Right renal pelvis (tissue), 4 donors: ENCODE measurements around the gene DCHS2. TPM values are rescaled to one million over a fixed set of nuclear protein-coding genes. Genes with fewer than 3 reads are reported as not detected.

Experiments
- DNase-seq, 4 donors: peaks; one replicate each; pipeline ENCODE4 v3.0.0-alpha.2; 2013; ENCODE audit warnings: low read depth in 4 of 4, low spot score in 3 of 4, missing footprints in 1 of 4
- polyA plus RNA-seq, 4 donors: library from polyadenylated mRNA; unstranded; fragments of 120-200 nt; gene quantifications; one replicate each; pipeline ENCODE4 v1.2.1, GENCODE V29; 2013; ENCODE audit not compliant: insufficient read length in 4 of 4

The DCHS2 gene
- polyA plus RNA-seq, 4 donors, result 4.8 to 8.1 (median 5.7) TPM

DNA sequence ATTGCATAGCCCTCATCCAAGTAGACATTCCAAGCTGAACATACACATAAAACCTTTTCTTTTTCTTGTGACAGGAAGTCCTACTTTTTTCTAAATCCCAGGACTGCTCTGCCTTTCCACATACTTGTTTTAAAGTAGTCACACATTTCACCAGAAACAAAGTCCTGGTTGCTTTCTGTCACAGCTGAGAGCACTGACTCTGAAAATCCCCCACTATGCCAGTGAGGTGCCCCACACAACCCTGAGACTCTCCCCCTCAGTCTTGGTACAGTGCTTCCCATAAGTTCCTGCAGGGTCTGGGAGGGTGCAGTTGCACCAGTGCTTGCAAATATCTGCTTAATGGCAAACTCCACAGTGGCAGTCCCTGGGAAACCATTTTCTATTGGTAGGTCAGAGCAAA is 84.2 kb downstream of the DCHS2 start:
- no peak for DNase-seq

DNA sequence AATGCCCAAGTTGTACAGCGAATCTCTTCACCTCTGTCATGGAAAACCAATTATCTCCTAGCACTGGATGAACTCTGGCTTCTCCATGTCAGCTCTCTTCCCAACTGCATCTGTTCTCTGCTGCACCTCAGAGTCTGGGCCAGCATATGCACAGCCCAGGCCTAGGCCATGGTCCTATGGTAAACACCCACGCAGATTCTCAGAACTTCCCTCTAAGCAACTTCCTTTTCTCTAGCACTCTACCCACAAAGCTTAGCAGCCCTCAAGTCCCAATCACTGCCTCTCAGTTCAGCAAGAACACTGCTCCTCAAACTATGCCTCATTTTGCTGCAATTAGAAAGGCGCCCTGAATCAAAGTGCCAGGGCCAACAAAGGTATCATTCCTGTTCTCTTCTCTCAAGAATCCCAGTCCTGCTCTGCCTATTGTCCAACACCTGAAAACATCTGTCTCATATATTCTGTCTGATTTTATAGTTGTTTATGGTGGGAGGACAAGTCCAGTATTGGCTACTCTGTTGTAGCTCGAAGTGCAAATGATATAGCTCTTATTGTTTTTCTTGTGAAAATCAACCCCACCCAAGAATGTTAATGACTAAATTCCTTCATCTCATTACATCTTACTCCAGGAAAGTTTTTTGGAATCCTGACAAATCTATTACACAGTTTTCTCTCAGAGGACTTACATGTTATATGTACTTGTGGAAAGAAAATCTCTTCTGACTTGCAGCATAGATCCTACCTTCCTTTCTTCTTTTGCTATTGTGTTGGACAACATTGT is 85.4 kb downstream of the DCHS2 start:
- DNase-seq, result peak in 1 of 4 donors; percentile 29

DNA sequence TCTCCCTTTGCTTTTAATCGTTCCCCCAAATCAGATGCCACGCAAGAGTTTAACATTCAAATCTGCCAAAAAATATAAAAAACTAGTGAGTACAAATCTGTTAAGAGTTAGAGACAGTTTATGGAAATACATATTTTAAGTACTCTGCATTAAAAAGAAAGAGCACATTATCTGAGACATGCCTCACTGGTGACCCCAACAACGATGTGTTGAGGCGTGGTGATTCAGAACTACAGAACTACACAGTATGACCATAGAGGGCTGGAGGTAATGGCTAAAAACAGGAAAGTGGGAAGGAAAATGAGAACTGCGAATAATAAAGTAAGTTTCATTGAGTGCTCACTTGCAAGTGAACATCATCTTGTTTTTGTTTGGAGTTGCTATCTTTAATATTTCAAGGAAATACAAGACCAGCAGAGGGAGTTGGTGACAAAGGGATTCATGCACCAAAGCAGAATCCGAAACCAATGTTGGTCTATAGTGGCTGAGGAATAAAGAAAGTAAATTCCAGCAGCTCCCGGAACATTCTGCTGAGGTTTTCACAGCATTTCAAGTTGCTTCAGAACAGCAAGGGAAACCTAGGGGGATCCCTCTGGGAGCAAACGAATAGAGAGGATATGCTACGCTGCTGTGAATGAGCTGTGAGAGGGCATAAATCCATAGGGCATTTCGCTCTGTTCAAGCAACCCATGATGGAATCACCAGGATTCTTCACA is 92.2 kb downstream of the DCHS2 start:
- peak in 2 of 4 donors; percentile 47 to 50 for DNase-seq

DNA sequence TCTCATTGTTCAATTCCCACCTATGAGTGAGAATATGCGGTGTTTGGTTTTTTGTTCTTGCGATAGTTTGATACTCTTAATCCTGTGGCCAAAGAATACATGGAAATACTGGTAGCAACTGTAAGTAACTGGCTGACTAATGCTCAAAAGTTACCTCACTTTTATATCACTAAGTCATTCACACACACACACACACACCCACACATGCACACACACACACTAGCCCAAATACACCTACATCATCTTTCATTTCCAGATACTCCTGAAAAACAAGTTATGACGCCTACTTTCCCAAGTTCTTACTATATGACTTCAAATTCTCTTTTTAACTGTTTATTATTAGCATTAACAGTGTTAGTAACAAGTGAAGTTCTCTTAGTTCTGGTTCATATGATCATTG is 101.3 kb downstream of the DCHS2 start:
- DNase-seq, result no peak

DNA sequence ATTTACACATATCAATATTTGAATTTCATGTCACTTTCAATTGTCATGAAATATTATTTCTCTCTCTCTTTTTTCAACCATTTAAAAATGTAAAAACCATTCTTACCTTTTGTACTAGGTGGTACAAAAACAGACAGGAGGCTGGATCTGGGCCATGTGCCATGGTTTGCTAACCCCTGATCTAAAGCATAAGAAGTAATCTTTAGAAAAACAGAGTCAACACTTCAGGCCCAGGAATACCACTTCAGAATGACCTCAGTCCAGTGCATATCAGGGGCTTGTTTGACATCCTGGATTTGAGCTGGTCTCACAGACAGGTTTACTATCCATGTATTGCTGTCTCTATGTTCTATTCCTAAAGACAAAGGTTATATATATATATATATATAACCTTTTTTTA is 102.5 kb downstream of the DCHS2 start:
- DNase-seq, result no peak

DNA sequence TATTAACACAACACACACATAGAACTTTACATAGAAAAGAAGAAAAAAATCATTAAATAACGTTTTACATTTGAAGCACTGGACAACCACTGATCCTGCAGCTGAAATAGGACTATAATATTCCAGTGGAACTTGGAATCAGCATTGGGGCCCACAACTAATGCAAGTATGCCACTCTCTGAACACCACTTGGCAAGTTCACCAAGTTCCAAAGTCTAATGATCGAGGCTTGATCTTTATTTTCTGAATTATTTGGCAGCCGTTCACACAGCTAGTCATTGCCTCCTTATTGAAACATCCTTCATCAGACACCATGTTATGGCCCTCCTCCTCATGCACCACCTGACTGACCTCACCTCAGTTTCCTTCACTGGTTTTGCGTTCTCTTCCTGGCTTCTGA is 107.6 kb downstream of the DCHS2 start:
- no peak for DNase-seq

DNA sequence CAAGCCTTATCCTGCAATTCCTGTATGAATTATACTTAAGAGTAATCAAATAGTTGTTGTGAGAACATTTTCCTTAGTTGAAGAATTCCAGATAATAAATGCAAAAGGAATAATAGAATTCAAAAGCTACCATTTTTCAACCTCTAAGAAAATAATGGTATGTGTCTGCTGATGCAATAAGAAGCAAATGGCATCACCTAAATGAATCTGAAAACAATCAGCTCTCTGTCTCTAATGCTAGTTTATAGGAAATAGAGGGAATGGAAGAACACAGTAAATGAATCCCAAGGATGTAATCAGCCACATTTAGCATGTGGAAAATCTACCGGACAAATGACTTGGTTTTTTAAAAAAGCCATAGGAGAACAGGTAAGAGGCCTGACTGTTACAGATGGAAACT is 115.1 kb downstream of the DCHS2 start:
- DNase-seq, result no peak

DNA sequence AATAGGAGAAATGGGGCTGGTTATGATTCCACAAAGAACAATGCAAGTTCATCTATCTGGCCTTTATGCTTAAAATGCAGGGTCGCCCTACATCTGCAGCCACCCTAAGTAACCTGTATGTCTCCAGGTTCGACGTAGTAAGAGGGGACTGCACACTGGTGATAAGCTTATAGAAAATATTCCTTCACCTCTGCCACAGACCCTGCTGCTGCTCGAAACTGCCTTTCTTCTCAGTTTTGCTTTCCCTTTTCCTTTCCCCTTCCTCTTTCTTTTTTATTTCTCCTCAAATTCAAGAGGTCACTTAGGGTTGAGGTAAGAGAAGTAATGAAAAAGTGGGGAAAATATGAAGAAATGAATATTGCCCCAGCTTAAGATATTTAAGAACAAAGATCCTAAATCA is 123.5 kb downstream of the DCHS2 start:
- DNase-seq, result no peak

DNA sequence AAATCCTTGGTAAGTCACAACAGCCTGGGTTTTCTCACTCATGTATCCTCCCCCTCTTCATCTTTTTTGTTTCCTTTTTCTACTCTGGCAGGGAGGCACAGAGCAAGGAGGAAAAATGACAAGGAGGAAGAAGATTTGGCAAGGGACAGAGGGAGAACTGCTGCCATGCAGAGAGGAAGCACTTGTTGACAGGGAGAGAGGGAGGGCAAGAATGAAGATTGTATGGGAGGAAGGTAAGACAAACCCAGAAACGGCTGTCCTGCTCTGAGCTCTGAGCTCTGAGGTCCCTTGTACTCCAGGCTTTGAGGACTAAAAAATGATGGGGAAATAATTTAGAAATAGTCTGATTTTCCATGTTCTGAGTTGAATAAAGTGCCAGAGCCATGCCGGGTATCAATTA is 123.9 kb downstream of the DCHS2 start:
- no peak for DNase-seq

DNA sequence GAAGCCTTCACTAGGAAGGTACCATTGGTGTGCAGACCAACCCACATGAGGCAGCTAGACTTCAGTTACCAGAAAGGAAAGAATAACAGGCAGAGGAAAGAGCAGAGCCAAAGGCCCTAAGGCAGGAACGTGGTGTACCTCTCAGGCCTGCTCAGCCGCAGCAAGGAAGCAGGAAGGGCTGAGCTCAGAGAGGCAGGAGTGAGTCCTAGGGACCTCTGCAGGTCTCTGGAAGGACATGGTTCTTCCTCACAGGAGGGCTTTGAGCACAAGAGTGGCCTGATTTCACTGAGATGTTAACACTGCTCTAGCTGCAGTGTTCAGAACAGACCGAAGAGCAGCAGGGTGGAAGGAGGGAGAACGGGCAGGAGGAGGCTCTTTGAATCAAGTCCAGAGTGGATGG is 124.6 kb downstream of the DCHS2 start:
- DNase-seq, result no peak

DNA sequence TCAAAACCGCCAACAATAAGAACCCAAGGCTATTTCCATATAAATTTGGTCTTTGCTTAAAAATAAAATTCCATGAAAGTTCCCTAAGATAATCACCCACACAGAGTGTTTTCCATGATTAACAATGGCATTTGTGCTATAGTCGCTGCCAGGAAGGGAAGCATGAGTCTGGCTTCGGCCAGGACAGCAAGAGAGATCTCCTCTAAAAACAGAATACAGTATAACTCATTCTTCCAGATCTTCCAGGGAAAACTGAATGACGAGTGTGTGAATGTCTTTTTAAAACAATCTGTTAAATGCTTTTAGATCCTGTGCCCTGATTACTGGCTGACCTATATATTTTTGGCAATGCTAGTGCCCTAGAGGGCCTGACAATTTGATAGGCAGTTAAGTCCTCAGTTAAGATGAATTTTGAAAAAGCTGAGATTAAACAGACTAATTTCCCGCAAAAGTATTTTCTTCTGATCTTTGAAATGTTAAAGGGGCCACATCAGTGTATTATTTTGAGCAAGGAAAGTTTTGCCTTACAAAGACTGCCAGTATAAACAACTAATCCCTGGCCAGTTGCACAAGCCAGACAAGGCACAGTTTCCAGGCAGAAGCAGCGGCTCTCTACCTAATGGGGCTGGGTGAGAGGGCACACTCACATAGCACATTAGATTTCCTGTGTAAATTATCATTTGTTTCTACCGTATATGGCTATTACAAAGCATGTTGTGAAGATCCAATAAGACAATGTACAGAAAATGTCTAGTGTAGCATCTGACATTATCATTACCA is 127.3 kb downstream of the DCHS2 start:
- DNase-seq, result no peak

DNA sequence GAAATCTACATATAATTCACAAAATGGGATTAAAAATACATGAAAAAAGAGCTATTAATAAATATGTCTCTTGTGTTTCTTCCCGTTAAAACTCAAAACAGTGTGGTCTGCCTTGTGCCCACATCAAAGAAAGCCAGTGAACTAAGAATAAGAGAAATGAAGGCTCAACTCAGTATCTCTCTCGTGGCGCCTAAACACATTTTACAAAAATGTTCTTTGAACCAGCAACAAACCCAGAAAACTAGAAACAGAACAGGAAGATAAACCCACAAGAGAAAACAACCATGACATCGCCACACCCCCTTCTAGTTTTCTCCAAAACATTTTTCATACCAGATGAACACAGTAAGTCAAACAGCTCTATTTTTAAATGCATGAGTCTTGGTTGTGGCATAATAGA is 130.1 kb downstream of the DCHS2 start:
- no peak for DNase-seq

DNA sequence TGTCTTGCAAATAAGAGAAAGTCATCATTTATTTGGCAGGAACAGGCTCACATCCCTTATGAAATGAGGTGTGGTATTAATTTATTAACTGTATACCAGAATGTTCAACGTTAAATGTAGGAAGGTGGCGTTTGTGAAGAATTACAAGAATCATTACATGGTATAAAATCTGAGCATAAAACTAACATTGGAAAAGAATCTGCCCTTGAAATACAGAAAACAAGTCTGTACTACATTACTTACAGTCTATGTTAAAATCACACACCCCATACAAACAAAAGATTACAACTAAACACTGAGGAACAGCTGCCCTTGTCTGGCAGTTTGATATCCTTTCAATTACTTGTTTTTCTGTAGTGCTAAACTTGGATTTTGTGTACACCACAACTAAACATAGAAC is 131.1 kb downstream of the DCHS2 start:
- no peak for DNase-seq

DNA sequence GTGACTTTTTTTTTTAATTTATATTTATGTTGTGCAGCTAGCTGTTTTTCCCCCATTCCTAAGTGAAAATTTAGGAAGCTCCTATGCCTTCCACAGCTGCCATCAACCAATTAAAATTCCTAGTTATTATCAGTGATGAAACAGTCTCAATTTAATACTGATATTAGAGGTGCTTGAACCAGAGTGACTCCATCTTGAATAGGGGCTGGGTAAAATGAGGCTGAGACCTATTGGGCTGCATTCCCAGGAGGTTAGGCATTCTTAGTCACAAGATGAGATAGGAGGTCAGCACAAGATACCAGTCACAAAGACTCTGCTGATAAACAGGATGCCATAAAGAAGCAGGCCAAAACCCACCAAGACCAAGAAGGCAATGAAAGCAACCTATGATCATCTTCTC is 136.7 kb downstream of the DCHS2 start:
- no peak for DNase-seq

DNA sequence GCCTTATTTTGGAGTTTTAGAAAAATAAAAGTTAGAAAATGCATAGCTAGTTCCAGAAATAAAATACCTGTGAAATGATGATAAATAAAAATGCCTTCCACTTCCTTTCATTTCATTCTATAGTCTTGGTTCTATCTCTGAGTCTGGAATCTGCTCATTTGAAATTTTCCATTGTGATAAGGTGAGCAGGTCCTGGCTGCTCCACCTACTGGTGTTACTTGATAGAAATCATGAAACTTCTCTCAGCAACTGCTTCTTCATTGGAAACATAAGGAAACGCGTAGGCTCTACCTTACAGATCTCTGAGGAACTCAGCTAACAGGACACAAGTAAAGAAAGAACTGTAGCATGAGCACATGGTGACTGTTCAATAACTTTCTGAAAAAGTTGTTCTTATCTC is 141.8 kb downstream of the DCHS2 start:
- DNase-seq, result no peak

DNA sequence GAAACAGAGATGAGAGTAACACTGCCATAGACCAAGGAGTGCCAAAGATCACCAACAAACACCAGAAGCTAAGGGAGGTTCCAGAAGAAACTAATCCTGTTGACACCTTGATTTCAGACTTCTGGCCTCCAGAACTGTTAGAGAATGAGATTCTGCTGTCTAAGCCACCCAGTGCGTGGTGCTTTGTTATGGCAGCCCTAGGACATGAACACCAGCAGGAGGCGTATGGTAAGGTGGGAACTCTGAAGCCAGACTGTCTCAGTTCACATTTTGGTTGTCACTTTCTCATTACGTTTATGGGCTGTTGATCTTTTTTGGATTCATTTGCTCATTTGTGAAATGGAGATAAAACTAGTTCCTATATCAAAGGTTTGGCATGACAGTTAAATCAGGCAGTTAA is 142.9 kb downstream of the DCHS2 start:
- no peak for DNase-seq

DNA sequence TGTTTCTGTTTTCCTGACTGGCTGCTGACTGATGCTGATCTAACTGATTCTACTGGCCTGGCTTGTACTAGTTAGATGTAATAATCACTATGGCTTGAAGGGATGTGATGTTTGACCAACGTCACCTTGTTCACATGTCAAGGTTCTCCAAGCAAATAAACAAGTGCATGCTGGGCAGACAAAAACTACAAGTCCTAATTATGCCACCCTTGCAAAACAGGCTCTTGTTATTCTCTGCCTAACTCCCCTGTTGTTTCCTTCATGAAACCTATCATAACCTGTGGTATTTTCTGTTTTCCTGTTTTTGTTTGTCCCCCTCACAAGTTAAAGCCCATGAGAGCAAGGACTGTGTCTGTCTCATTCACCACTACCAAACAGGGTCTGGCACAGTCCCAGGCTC is 146.2 kb downstream of the DCHS2 start:
- no peak for DNase-seq

DNA sequence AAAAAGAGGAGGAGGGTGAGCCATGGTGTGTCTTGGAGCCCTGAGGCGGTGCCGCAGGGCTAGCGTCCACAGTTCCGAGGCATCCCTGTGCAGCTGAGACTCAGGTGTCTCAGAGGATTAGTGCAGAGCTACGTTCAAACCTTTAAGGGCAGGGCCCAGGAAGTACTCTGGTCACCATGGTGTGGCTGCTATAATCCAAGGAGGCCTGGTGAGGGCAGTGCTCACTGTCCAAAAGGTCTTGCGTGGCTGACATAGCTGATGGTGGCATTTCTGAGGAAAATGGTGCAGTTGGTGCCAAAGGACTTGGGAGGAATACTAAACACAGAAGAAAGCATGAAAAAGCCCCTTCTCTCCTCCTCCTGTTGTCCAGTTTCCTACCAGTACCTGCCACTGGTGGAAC is 146.9 kb downstream of the DCHS2 start:
- no peak for DNase-seq

DNA sequence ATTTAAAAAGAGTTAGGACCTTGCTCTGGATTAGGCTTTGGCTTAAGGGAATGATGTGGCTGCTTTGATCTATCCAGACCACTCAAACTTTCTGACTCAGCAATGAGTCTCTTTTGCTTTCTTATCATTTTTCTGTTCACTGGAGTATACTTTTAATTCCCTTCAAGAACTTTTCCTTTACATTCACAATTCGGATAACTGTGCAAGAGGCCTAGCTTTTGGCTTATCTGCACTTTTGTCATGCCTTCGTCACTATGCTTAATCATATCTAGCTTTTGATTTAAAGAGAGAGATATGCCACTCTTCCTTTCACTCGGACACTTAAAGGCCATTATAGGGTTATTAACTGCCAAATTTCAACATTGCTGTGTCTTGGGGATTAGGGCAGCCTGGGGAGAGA is 147.9 kb downstream of the DCHS2 start:
- no peak for DNase-seq

DNA sequence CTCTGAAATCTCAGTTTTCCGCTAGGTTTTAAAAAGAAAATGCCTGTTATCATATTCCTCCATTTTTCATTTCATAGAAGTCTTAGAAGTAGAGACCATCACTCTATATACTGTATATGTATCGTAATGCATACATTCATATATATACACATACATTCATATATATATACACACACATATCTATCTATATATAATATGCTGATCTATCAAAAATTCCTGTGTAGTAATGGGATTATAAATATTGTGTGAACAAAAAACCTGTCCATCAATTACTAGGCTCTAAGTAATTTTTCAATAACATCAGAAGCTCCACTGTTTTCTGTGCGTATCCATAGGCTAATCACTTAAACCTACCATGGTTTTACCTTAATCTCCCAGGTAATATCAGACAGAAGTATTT is 150.2 kb downstream of the DCHS2 start:
- no peak for DNase-seq

DNA sequence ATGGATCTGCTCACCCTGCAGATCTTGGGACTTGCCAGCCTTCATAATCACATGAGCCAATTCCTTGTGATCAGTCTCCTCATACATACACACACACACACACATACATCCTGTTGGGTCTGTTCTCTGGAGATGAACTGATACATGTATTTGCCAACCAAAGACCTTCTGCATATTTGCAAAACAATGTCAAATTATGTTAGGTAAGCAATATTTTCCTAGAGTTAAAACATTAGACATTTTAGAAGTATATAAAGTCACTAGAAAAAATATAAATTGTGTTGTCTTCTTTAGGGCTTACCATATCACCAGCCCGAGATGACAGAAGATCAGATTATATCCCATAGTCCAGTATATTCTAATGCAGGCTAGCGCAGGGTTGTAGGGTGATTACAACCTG is 156.0 kb downstream of the DCHS2 start:
- no peak for DNase-seq
